ENCODE measurements around the gene ARHGAP10. TPM values are rescaled to one million over a fixed set of nuclear protein-coding genes. Genes with fewer than 3 reads are reported as not detected.

The ARHGAP10 gene
- total RNA-seq, 1 donor from 2014 or later = 30.5 TPM

- peaks cover 11% of the 10 kb centered on the region for H3K9me3 Mint-ChIP-seq
- peak overlapping the region; percentile 0 for H3K27ac Mint-ChIP-seq
- no peak for TF ChIP-seq CTCF (IDR thresholded peaks at IDR 0.05; ENCODE audit: unreplicated experiment)
- H3K36me3 Mint-ChIP-seq = peaks cover 8% of the 10 kb centered on the region
- peaks cover 38% of the 10 kb centered on the region for H3K4me1 Mint-ChIP-seq
- H3K4me3 Mint-ChIP-seq = no peak overlapping the region
- H3K27me3 Mint-ChIP-seq (ENCODE audit: low read depth) = no peaks in the 10 kb centered on the region
- DNase-seq (ENCODE audit: low spot score in 2 of 2, unreplicated experiment in 2 of 2) = no peak
These were observed 298.4 kb downstream of the ARHGAP10 start for GRCh38 chr4:148030193-148030873.

- H3K27ac Mint-ChIP-seq = peak overlapping the region; percentile 2
- peaks cover 2% of the 10 kb centered on the region for H3K36me3 Mint-ChIP-seq
- peaks cover 28% of the 10 kb centered on the region for H3K4me1 Mint-ChIP-seq
- H3K27me3 Mint-ChIP-seq (ENCODE audit: low read depth) = no peaks in the 10 kb centered on the region
- H3K9me3 Mint-ChIP-seq = no peaks in the 10 kb centered on the region
- no peak for TF ChIP-seq CTCF (IDR thresholded peaks at IDR 0.05; ENCODE audit: unreplicated experiment)
- no peak for DNase-seq (ENCODE audit: low spot score in 2 of 2, unreplicated experiment in 2 of 2)
- H3K4me3 Mint-ChIP-seq = no peak overlapping the region
These were observed 302.9 kb downstream of the ARHGAP10 start for GRCh38 chr4:148034813-148035212.

- no peak overlapping the region for H3K27ac Mint-ChIP-seq
- H3K36me3 Mint-ChIP-seq = no peaks in the 10 kb centered on the region
- no peak for TF ChIP-seq CTCF (IDR thresholded peaks at IDR 0.05; ENCODE audit: unreplicated experiment)
- H3K27me3 Mint-ChIP-seq (ENCODE audit: low read depth) = no peaks in the 10 kb centered on the region
- no peak overlapping the region for H3K4me3 Mint-ChIP-seq
- no peaks in the 10 kb centered on the region for H3K9me3 Mint-ChIP-seq
- H3K4me1 Mint-ChIP-seq = no peaks in the 10 kb centered on the region
- no peak for DNase-seq (ENCODE audit: low spot score in 2 of 2, unreplicated experiment in 2 of 2)
These were observed 309.9 kb downstream of the ARHGAP10 start for GRCh38 chr4:148041606-148042329.

- H3K36me3 Mint-ChIP-seq = peaks cover 3% of the 10 kb centered on the region
- no peak overlapping the region for H3K4me3 Mint-ChIP-seq
- H3K9me3 Mint-ChIP-seq = no peaks in the 10 kb centered on the region
- H3K27me3 Mint-ChIP-seq (ENCODE audit: low read depth) = no peaks in the 10 kb centered on the region
- DNase-seq (ENCODE audit: low spot score in 2 of 2, unreplicated experiment in 2 of 2) = no peak
- TF ChIP-seq CTCF (IDR thresholded peaks at IDR 0.05; ENCODE audit: unreplicated experiment) = no peak
- no peak overlapping the region for H3K27ac Mint-ChIP-seq
- H3K4me1 Mint-ChIP-seq = peaks cover 13% of the 10 kb centered on the region
These were observed 312.4 kb downstream of the ARHGAP10 start for GRCh38 chr4:148044089-148044911.

GRCh38 chr4:148044912-148045352 is 313.0 kb downstream of the ARHGAP10 start:
- DNase-seq (ENCODE audit: low spot score in 2 of 2, unreplicated experiment in 2 of 2) = no peak
- Mint-ChIP-seq H3K36me3 (peaks cover 3% of the 10 kb centered on the region), H3K27ac (no peak overlapping the region), H3K9me3 (no peaks in the 10 kb centered on the region), H3K4me1 (peaks cover 15% of the 10 kb centered on the region), H3K27me3 (ENCODE audit: low read depth) (no peaks in the 10 kb centered on the region), H3K4me3 (no peak overlapping the region)
- no peak for TF ChIP-seq CTCF (IDR thresholded peaks at IDR 0.05; ENCODE audit: unreplicated experiment)
